HepG2 (cell line): Measurements from ENCODE around the gene CFL1. TPM values are rescaled to one million over a fixed set of nuclear protein-coding genes. Genes with fewer than 3 reads are reported as not detected.

ENCODE experiments used
- HMG20A ChIP-seq: IDR thresholded peaks from 2 replicates; pipeline ENCODE4 v1.6.1; 2016; ENCODE audit warnings: borderline replicate concordance
- HNF4G ChIP-seq, 2 experiments: sonication (generic) in 1 of 2; formaldehyde crosslinking in 1 of 2; IDR thresholded peaks; 2 replicates each; pipeline versions ENCODE4 v1.4.0 to v1.6.1; 2011 to 2020; ENCODE audit warnings: borderline replicate concordance in 2 of 2, low read depth in 2 of 2, mild to moderate bottlenecking in 2 of 2, low read length in 1 of 2, missing genetic modification reagents in 1 of 2, moderate library complexity in 1 of 2
- HOXA3 ChIP-seq: sonication (generic); formaldehyde crosslinking; IDR thresholded peaks from 2 replicates; pipeline ENCODE4 v1.5.0; 2020; ENCODE audit warnings: missing genetic modification reagents
- MATR3 ChIP-seq: sonication (generic); formaldehyde crosslinking; IDR thresholded peaks from 2 replicates; pipeline ENCODE4 v1.4.0; 2020; ENCODE audit warnings: missing genetic modification reagents
- MBNL3 ChIP-seq: fragments of 250-450 bp; sonication (Bioruptor Pico); conservative IDR thresholded peaks from 2 replicates; pipeline ENCODE4 v1.8.0; 2022; ENCODE audit warnings: mild to moderate bottlenecking, inconsistent platforms
- MZF1 ChIP-seq: sonication (generic); formaldehyde crosslinking; IDR thresholded peaks from 2 replicates; pipeline ENCODE4 v1.8.1; 2023; ENCODE audit warnings: mild to moderate bottlenecking, missing genetic modification reagents, borderline replicate concordance
- NCOA1 ChIP-seq: sonication (generic); formaldehyde crosslinking; IDR thresholded peaks from 2 replicates; pipeline ENCODE4 v1.9.0; 2021; ENCODE audit warnings: missing genetic modification reagents
- NFYB ChIP-seq: sonication (generic); formaldehyde crosslinking; IDR thresholded peaks from 2 replicates; pipeline ENCODE4 v1.4.0; 2020; ENCODE audit warnings: missing genetic modification reagents
- POLR2A ChIP-seq, 2 experiments: IDR thresholded peaks; 2 replicates each; pipeline ENCODE4 v1.6.1; 2011; ENCODE audit warnings: low read depth in 2 of 2, low read length in 2 of 2, mild to moderate bottlenecking in 1 of 2, moderate library complexity in 1 of 2; ENCODE audit not compliant: insufficient read depth in 1 of 2
- ZFP41 ChIP-seq: sonication (generic); formaldehyde crosslinking; IDR thresholded peaks from 2 replicates; pipeline ENCODE4 v1.4.0; 2020; ENCODE audit warnings: mild to moderate bottlenecking, missing genetic modification reagents, borderline replicate concordance
- ZKSCAN8 ChIP-seq: IDR thresholded peaks from 2 replicates; pipeline ENCODE4 v1.6.1; 2016; ENCODE audit warnings: borderline replicate concordance, missing genetic modification reagents, missing compliant biosample characterization
- ZNF264 ChIP-seq: sonication (generic); formaldehyde crosslinking; IDR thresholded peaks from 2 replicates; pipeline ENCODE4 v1.4.0; 2020; ENCODE audit warnings: missing genetic modification reagents
- ZNF326 ChIP-seq: sonication (generic); formaldehyde crosslinking; IDR thresholded peaks from 2 replicates; pipeline ENCODE4 v1.4.0; 2020; ENCODE audit warnings: missing genetic modification reagents, borderline replicate concordance
- ZNF329 ChIP-seq: sonication (generic); formaldehyde crosslinking; IDR thresholded peaks from 2 replicates; pipeline ENCODE4 v1.9.0; 2021; ENCODE audit warnings: low read depth, mild to moderate bottlenecking, missing genetic modification reagents
- ZNF367 ChIP-seq: sonication (generic); formaldehyde crosslinking; IDR thresholded peaks from 2 replicates; pipeline ENCODE4 v1.4.0; 2020; ENCODE audit warnings: missing genetic modification reagents, borderline replicate concordance
- ZNF564 ChIP-seq: sonication (generic); formaldehyde crosslinking; IDR thresholded peaks from 2 replicates; pipeline ENCODE4 v1.8.1; 2023; ENCODE audit warnings: mild to moderate bottlenecking, missing genetic modification reagents
- ZNF792 ChIP-seq: IDR thresholded peaks from 2 replicates; pipeline ENCODE4 v1.6.1; 2016
- polyA plus RNA-seq, 8 experiments: library from polyadenylated mRNA; depleted of rRNA in 3 of 8; stranded (reverse) in 7 of 8; unstranded in 1 of 8; fragments of >200 nt; fragmentation: Illumina TruSeq in 4 of 8; extraction: Trizol in 4 of 8; gene quantifications; 2 replicates each; pipeline versions ENCODE4 v1.2.1 to v1.2.3, GENCODE V29; 2011 to 2016; ENCODE audit warnings: low read depth in 4 of 8, missing spikeins in 1 of 8, mixed read lengths in 1 of 8; ENCODE audit not compliant: insufficient read depth in 1 of 8
- total RNA-seq, 5 experiments: library from RNA; depleted of rRNA; stranded (reverse); fragments of >200 nt; fragmentation: Illumina TruSeq; extraction: Trizol; gene quantifications; 2 replicates each; pipeline ENCODE4 v1.2.3, GENCODE V29; 2016; ENCODE audit warnings: low read depth in 1 of 5
- TF ChIP-seq, protein P1 (sequence below): sonication (generic); formaldehyde crosslinking; IDR thresholded peaks from one replicate; pipeline ENCODE4 v1.5.1; 2020; ENCODE audit warnings: mild to moderate bottlenecking, missing genetic modification reagents; ENCODE audit errors: not compliant biosample characterization
- TF ChIP-seq, protein P2 (sequence below): sonication (generic); formaldehyde crosslinking; IDR thresholded peaks from 2 replicates; pipeline ENCODE4 v1.4.0; 2020; ENCODE audit warnings: missing genetic modification reagents
- TF ChIP-seq, protein P3 (sequence below): sonication (generic); formaldehyde crosslinking; IDR thresholded peaks from 2 replicates; pipeline ENCODE4 v1.4.0; 2020; ENCODE audit warnings: missing genetic modification reagents; ENCODE audit errors: not compliant biosample characterization

Gene CFL1
- total and polyA plus RNA-seq, 2 of the 13 experiments (the other 11 are each of a cell fraction or from before 2014, with no cell fraction given) = 379 to 383 TPM

DNA sequence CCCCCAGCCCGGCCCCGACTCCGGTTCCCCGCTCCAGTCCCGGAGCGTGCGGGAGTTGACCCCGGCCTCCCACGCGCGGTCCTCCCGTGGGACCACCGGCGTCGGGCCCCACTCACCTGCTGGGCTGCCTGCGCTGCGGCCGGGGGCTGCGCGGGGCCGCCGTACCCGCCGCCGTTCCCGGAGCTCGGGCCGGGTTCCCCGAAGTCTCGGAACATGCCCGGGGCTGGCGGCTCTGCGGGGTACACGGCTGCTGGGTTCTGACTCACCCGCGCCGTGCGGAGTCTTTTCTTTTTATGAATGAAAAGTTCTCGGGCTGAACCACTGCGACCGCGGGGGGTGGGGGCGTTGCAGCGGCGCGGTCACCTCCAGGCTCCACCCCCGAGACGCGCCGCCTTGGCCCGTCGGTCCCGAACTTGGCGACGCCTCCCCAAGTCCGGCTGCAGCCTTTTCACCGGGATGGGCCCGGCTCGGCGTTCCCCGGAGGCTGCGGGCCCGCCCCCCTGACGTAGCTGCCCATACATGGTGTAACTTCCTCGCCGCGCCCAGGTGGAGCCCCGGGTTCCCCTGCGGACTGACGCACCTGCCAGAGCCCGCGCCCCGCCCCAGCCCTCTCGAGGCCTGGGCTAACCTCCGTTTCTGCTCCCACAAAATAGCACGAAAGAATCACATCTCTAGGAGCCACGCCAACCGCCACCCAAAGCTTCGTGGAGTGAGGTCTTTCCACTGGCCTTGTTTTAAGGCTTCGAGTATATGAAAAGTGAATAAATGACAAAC is 42.3 kb upstream of the CFL1 start, which contains the start of gene FOSL1 (continued):
- TF ChIP-seq MZF1 (CRISPR knock-in tag) = no peak
- peak; percentile 59 for TF ChIP-seq HOXA3 (CRISPR knock-in tag)
- no peak for TF ChIP-seq ZKSCAN8 (CRISPR knock-in tag)
- TF ChIP-seq HNF4G (IDR thresholded peaks at IDR 0.05; ENCODE audit: borderline replicate concordance, low read depth, low read length) = no peak
- no peak for TF ChIP-seq HNF4G (CRISPR knock-in tag; IDR thresholded peaks at IDR 0.05; ENCODE audit: borderline replicate concordance, low read depth)
- TF ChIP-seq, protein P1, sequence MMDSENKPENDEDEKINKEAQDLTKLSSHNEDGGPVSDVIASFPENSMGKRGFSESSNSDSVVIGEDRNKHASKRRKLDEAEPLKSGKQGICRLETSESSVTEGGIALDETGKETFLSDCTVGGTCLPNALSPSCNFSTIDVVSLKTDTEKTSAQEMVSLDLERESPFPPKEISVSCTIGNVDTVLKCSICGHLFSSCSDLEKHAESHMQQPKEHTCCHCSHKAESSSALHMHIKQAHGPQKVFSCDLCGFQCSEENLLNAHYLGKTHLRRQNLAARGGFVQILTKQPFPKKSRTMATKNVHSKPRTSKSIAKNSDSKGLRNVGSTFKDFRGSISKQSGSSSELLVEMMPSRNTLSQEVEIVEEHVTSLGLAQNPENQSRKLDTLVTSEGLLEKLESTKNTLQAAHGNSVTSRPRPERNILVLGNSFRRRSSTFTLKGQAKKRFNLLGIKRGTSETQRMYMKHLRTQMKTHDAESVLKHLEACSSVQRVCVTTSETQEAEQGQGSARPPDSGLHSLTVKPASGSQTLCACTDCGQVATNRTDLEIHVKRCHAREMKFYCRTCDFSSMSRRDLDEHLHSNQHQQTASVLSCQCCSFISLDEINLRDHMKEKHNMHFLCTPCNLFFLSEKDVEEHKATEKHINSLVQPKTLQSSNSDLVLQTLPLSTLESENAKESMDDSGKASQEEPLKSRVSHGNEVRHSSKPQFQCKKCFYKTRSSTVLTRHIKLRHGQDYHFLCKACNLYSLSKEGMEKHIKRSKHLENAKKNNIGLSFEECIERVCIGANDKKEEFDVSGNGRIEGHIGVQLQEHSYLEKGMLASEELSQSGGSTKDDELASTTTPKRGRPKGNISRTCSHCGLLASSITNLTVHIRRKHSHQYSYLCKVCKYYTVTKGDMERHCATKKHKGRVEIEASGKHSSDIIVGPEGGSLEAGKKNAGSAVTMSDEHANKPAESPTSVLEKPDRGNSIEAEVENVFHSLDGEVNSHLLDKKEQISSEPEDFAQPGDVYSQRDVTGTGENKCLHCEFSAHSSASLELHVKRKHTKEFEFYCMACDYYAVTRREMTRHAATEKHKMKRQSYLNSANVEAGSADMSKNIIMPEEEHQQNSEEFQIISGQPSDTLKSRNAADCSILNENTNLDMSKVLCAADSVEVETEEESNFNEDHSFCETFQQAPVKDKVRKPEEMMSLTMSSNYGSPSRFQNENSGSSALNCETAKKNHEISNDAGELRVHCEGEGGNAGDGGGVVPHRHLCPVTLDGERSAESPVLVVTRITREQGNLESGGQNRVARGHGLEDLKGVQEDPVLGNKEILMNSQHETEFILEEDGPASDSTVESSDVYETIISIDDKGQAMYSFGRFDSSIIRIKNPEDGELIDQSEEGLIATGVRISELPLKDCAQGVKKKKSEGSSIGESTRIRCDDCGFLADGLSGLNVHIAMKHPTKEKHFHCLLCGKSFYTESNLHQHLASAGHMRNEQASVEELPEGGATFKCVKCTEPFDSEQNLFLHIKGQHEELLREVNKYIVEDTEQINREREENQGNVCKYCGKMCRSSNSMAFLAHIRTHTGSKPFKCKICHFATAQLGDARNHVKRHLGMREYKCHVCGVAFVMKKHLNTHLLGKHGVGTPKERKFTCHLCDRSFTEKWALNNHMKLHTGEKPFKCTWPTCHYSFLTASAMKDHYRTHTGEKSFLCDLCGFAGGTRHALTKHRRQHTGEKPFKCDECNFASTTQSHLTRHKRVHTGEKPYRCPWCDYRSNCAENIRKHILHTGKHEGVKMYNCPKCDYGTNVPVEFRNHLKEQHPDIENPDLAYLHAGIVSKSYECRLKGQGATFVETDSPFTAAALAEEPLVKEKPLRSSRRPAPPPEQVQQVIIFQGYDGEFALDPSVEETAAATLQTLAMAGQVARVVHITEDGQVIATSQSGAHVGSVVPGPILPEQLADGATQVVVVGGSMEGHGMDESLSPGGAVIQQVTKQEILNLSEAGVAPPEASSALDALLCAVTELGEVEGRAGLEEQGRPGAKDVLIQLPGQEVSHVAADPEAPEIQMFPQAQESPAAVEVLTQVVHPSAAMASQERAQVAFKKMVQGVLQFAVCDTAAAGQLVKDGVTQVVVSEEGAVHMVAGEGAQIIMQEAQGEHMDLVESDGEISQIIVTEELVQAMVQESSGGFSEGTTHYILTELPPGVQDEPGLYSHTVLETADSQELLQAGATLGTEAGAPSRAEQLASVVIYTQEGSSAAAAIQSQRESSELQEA (CRISPR knock-in tag) = no peak
- TF ChIP-seq ZNF564 = no peak
- no peak for TF ChIP-seq ZNF367 (CRISPR knock-in tag)
- no peak for TF ChIP-seq ZNF326 (CRISPR knock-in tag)
- TF ChIP-seq POLR2A (IDR thresholded peaks at IDR 0.05; ENCODE audit: insufficient read depth in 1 of 2, low read depth in 2 of 2, low read length in 2 of 2) = peak in 1 of 2 experiments; percentile 88; a peak in 2 of 4 replicates
- TF ChIP-seq NCOA1 (CRISPR knock-in tag) = no peak
- TF ChIP-seq ZNF264 = peak; percentile 50; the same call in 1 of the 2 replicates
- TF ChIP-seq HMG20A (CRISPR knock-in tag) = no peak
- TF ChIP-seq ZNF329 (CRISPR knock-in tag) = no peak
- no peak for TF ChIP-seq ZFP41
- no peak for TF ChIP-seq NFYB
- TF ChIP-seq MBNL3 = no peak
- TF ChIP-seq, protein P2, sequence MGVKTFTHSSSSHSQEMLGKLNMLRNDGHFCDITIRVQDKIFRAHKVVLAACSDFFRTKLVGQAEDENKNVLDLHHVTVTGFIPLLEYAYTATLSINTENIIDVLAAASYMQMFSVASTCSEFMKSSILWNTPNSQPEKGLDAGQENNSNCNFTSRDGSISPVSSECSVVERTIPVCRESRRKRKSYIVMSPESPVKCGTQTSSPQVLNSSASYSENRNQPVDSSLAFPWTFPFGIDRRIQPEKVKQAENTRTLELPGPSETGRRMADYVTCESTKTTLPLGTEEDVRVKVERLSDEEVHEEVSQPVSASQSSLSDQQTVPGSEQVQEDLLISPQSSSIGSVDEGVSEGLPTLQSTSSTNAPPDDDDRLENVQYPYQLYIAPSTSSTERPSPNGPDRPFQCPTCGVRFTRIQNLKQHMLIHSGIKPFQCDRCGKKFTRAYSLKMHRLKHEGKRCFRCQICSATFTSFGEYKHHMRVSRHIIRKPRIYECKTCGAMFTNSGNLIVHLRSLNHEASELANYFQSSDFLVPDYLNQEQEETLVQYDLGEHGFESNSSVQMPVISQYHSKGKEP (CRISPR knock-in tag) = no peak
- TF ChIP-seq MATR3 (CRISPR knock-in tag) = no peak
- TF ChIP-seq, protein P3, sequence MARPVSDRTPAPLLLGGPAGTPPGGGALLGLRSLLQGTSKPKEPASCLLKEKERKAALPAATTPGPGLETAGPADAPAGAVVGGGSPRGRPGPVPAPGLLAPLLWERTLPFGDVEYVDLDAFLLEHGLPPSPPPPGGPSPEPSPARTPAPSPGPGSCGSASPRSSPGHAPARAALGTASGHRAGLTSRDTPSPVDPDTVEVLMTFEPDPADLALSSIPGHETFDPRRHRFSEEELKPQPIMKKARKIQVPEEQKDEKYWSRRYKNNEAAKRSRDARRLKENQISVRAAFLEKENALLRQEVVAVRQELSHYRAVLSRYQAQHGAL (CRISPR knock-in tag) = no peak
- TF ChIP-seq ZNF792 (CRISPR knock-in tag) = peak; percentile 77; the same call in 1 of the 2 replicates
